IPS-15b (cell line): ENCODE results near the gene ENTPD5.
"Not testable (repeated sequence)": the region's sequence is repeated elsewhere in the genome, so short reads cannot be mapped to it uniquely, and the experiment has no call there.

Experiments used
- H3K27me3 ChIP-seq: one replicate; pipeline ENCODE4 v1.6.1; 2013; ENCODE audit warnings: low read length; ENCODE audit not compliant: control insufficient read depth, insufficient read depth
- H3K36me3 ChIP-seq: one replicate; pipeline ENCODE4 v1.6.1; 2013; ENCODE audit warnings: low read length; ENCODE audit not compliant: control insufficient read depth, insufficient read depth
- H3K4me1 ChIP-seq: one replicate; pipeline ENCODE4 v1.6.1; 2013; ENCODE audit warnings: mild to moderate bottlenecking, low read length; ENCODE audit not compliant: control insufficient read depth, insufficient read depth
- H3K4me3 ChIP-seq: one replicate; pipeline ENCODE4 v1.5.1; 2013; ENCODE audit warnings: low read depth, low read length
- H3K9ac ChIP-seq: one replicate; pipeline ENCODE4 v1.6.1; 2013; ENCODE audit warnings: low read depth, mild to moderate bottlenecking, low read length
- H3K9me3 ChIP-seq: one replicate; pipeline ENCODE4 v1.6.1; 2013; ENCODE audit warnings: mild to moderate bottlenecking, low read length; ENCODE audit not compliant: control insufficient read depth, insufficient read depth

Gene ENTPD5

GRCh38 chr14:73935666-73936065 is 83.4 kb downstream of the ENTPD5 start:
- H3K9ac ChIP-seq, result no peak overlapping the region
- H3K36me3 ChIP-seq, result peaks cover 3% of the 10 kb centered on the region
- no peak overlapping the region for H3K4me3 ChIP-seq
- H3K4me1 ChIP-seq, result no peaks in the 10 kb centered on the region
- no peaks in the 10 kb centered on the region for H3K9me3 ChIP-seq
- H3K27me3 ChIP-seq, result no peaks in the 10 kb centered on the region

- no peak overlapping the region for H3K9ac ChIP-seq
- no peak overlapping the region for H3K4me3 ChIP-seq
- H3K27me3 ChIP-seq, result no peaks in the 10 kb centered on the region
- no peaks in the 10 kb centered on the region for H3K9me3 ChIP-seq
- H3K36me3 ChIP-seq, result peaks cover 10% of the 10 kb centered on the region
- no peaks in the 10 kb centered on the region for H3K4me1 ChIP-seq
These were observed 94.8 kb downstream of the ENTPD5 start for GRCh38 chr14:73924337-73924736.

DNA sequence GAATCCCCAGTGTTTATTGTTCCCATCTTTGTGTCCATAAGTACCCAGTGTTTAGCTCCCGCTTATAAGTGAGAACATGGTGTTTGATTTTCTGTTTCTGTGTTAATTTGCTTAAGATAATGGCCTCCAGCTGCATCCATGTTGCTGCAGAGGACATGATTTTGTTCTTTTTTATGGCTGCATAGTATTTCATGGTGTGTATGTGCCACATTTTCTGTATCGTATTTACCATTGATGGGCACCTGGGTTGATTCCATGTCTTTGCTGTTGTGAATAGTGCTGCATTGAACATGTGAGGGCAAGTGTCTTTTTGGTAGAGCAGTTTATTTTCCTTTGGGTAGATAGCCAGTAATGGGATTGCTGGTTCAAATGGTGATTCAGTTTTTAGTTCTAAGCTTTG is 99.6 kb downstream of the ENTPD5 start:
- H3K9me3 ChIP-seq, H3K4me1 ChIP-seq, H3K27me3 ChIP-seq, H3K9ac ChIP-seq, H3K36me3 ChIP-seq, H3K4me3 ChIP-seq: not testable (repeated sequence)

- H3K27me3 ChIP-seq, result no peaks in the 10 kb centered on the region
- no peak overlapping the region for H3K9ac ChIP-seq
- H3K9me3 ChIP-seq, result no peaks in the 10 kb centered on the region
- H3K4me1 ChIP-seq, result no peaks in the 10 kb centered on the region
- H3K4me3 ChIP-seq, result no peak overlapping the region
- peaks cover 4% of the 10 kb centered on the region for H3K36me3 ChIP-seq
These were observed 102.8 kb downstream of the ENTPD5 start for GRCh38 chr14:73916324-73916723.

DNA sequence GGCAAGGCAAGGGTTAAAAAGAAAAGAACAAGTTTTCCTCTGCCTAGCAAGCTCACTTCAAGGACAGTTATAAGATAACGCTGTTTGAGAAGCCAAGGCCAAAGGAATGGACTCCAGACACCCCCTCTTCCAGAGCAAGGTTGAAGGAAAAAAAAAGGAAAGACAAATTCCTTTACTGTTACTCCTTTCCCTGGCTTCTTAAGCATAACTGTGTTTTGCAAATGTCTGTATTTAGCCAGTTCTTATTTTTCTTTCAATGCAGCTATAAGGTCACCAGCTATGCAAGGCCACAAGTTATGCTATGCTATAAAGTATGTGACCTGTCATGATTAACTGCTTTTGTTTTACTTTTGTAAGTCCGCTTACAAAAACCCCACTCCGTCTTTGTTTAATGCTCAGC is 105.8 kb downstream of the ENTPD5 start:
- no peaks in the 10 kb centered on the region for H3K27me3 ChIP-seq
- H3K9ac ChIP-seq, result no peak overlapping the region
- H3K9me3 ChIP-seq, result no peaks in the 10 kb centered on the region
- no peak overlapping the region for H3K4me3 ChIP-seq
- no peaks in the 10 kb centered on the region for H3K4me1 ChIP-seq
- no peaks in the 10 kb centered on the region for H3K36me3 ChIP-seq

- Histone ChIP-seq H3K36me3 (peaks cover 6% of the 10 kb centered on the region), H3K9me3 (no peaks in the 10 kb centered on the region), H3K4me1 (no peaks in the 10 kb centered on the region), H3K27me3 (no peaks in the 10 kb centered on the region), H3K9ac (no peak overlapping the region), H3K4me3 (no peak overlapping the region)
These were observed 109.4 kb downstream of the ENTPD5 start for GRCh38 chr14:73909681-73910080.
